Astrocyte of the cerebellum (primary cell): ENCODE results near the gene REC114.

Source experiments
- DNase-seq: peaks from one replicate; pipeline ENCODE4 v3.0.0-alpha.2; 2011; ENCODE audit warnings: low read depth
- H3K4me3 ChIP-seq: 2 replicates; pipeline ENCODE4 v1.5.1; 2011; ENCODE audit warnings: mild to moderate bottlenecking, low read depth, low read length, moderate library complexity
- in situ Hi-C: cut with HindIII; loops from 2 replicates; pipeline ENCODE4 v1.10.0; 2017; ENCODE audit warnings: low sequenced_read_pairs
- TF ChIP-seq, protein P1 (sequence below): IDR thresholded peaks from 2 replicates; pipeline ENCODE4 v1.5.1; 2012; ENCODE audit warnings: low read length, low read depth, moderate library complexity, mild to moderate bottlenecking; ENCODE audit errors: missing control alignments

The REC114 gene

GRCh38 chr15:73493922-73494321 is 51.0 kb downstream of the REC114 start:
- TF ChIP-seq, protein P1, sequence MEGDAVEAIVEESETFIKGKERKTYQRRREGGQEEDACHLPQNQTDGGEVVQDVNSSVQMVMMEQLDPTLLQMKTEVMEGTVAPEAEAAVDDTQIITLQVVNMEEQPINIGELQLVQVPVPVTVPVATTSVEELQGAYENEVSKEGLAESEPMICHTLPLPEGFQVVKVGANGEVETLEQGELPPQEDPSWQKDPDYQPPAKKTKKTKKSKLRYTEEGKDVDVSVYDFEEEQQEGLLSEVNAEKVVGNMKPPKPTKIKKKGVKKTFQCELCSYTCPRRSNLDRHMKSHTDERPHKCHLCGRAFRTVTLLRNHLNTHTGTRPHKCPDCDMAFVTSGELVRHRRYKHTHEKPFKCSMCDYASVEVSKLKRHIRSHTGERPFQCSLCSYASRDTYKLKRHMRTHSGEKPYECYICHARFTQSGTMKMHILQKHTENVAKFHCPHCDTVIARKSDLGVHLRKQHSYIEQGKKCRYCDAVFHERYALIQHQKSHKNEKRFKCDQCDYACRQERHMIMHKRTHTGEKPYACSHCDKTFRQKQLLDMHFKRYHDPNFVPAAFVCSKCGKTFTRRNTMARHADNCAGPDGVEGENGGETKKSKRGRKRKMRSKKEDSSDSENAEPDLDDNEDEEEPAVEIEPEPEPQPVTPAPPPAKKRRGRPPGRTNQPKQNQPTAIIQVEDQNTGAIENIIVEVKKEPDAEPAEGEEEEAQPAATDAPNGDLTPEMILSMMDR = no peak
- DNase-seq = no peak
- no peak overlapping the region for H3K4me3 ChIP-seq
- in situ Hi-C loops = no loop called here

- no peak for DNase-seq
- in situ Hi-C loops = no loop called here
- H3K4me3 ChIP-seq = no peak overlapping the region
- TF ChIP-seq, protein P1 = no peak
Measured at GRCh38 chr15:73495181-73495580, 52.2 kb downstream of the REC114 start.

GRCh38 chr15:73500696-73501095 is 57.7 kb downstream of the REC114 start:
- TF ChIP-seq, protein P1 = no peak
- in situ Hi-C loops = no loop called here
- DNase-seq = no peak
- H3K4me3 ChIP-seq = no peak overlapping the region

- DNase-seq = no peak
- no peak overlapping the region for H3K4me3 ChIP-seq
- in situ Hi-C loops = no loop called here
- TF ChIP-seq, protein P1 = no peak
Measured at GRCh38 chr15:73504885-73505284, 61.9 kb downstream of the REC114 start.

DNA sequence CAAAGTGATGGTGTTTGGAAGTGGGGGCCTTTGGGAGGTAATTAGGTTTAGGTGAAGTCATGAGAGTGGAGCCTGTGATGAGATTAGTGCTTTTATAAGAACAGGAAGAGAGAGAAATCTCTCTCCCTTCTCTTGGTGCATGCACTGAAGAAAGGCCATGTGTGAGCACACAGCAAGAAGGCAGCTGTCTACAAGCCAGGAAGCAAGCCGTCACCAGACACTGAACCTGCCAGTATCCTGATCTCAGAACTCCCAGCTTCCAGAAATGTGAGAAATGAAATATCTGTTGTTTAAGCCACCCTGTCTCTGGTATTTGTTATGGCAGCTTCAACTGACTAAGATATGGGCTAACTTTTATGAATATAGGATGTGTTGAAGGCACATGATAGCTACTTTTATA is 72.6 kb downstream of the REC114 start:
- DNase-seq = no peak
- TF ChIP-seq, protein P1 = no peak
- H3K4me3 ChIP-seq = no peak overlapping the region
- in situ Hi-C loops = no loop called here

DNA sequence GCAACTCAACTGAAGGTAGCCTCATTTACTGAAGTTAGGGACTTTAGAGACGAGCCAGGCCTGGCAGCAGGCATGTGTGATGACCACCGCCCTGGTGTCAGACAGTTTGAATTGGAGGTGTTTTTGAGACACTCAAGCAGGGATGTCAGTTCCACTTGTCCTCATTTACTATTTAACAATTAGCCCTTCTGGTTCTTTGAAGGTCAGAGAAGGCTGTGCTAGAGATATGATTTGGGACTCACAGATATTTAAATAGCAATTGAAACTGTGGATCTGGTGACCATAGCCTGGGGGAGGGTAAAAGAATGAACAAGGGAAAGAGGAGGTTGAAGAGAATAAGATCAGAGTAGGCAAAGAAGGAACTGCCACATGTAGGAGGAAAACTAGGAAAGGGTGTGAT is 74.6 kb downstream of the REC114 start:
- H3K4me3 ChIP-seq = no peak overlapping the region
- in situ Hi-C loops = no loop called here
- DNase-seq = no peak
- TF ChIP-seq, protein P1 = no peak

DNA sequence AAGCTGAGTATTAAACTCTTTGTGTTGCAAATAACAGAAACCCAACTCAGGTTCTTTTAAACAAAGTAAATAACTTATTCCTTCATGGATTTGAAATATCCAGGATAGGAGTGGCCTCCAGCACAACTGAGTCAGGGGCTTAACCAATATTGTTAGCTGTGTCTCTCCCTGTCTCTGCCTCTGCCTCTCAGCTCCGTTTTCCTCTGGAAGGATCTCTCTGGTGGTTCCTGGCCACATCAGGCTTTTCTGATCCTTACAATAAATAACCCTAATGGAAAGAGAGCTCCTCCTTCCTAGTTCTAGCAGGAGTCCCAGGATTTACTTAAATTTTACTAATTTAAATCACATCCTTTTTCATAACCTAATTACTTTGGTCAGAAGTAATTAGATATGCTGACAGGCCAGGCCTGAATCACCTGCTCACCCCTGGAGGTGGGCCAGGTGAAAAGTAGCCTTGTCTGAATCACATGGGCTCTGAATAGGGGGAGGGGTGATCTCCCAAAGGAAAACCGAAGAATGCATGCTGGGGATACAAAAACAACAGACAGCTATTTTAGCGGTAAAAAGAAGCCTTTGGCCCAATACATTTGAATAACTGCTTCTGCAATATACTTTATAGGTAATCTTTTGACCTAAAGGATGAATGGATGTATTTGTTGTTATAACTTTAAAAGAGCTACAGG is 75.4 kb downstream of the REC114 start:
- no peak overlapping the region for H3K4me3 ChIP-seq
- TF ChIP-seq, protein P1 = no peak
- in situ Hi-C loops = no loop called here
- no peak for DNase-seq
